ENCODE measurements around the gene JUN. TPM values are rescaled to one million over a fixed set of nuclear protein-coding genes. Genes with fewer than 3 reads are reported as not detected.

Gene JUN
- polyA plus RNA-seq, 1 donor (not counting 4 experiments of a cell fraction or from before 2014, with no cell fraction given): 70.1 TPM

DNA sequence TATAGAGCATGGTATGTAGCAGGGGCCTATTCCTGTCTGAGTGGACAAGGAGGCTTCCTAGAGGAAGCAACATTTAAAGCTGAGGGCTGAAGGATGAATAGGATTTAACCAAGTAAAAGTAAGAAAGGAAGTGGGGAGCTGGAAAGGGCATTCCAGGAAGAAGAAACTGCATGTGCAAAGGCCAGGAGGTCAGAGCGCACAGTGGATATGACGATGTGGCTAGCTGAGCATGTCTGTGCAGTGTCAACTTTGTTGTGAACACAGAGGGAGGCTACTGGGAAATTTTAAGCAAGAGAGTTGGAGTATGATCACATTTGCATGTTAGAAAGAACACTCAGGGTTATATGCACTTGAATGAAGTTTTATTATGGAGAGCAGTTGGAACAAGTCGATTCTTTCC lies 28.6 kb upstream of the JUN start:
- no peak for FAIRE-seq
- no peak for DNase-seq (ENCODE audit: low read depth, low spot score)
- peaks cover 2% of the 10 kb centered on the region for H3K9me3 ChIP-seq (ENCODE audit: control insufficient read depth, low read depth, low read length)
- peak overlapping the region; percentile 58 for H3K27ac ChIP-seq (ENCODE audit: control insufficient read depth, insufficient read depth, low read length)
- H2AFZ ChIP-seq (ENCODE audit: control insufficient read depth, low read length): no peak overlapping the region
- H3K4me1 ChIP-seq (ENCODE audit: control insufficient read depth, extremely low read depth, insufficient read depth, low read length): peaks cover 78% of the 10 kb centered on the region
- no peak for TF ChIP-seq EZH2 (IDR thresholded peaks at IDR 0.05; ENCODE audit: low read length)
- H3K36me3 ChIP-seq (ENCODE audit: control insufficient read depth in 2 of 2, extremely low read depth in 1 of 2, insufficient read depth in 2 of 2, low read length in 2 of 2): no peaks in the 10 kb centered on the region
- H3K9ac ChIP-seq (ENCODE audit: control insufficient read depth, extremely low read depth, insufficient read depth, low read length): no peak overlapping the region
- peak overlapping the region; percentile 48 for H3K4me2 ChIP-seq (ENCODE audit: control insufficient read depth, extremely low read depth, insufficient read depth, low read depth, low read length)
- dilution Hi-C loops (cut with MboI; ENCODE audit: extremely low pct_ligation_motif_present, low sequenced_read_pairs): no loop called here
- H3K27me3 ChIP-seq (ENCODE audit: control insufficient read depth, extremely low read depth, insufficient read depth, low read length): no peaks in the 10 kb centered on the region
- H4K20me1 ChIP-seq (ENCODE audit: control insufficient read depth, extremely low read depth, insufficient read depth, low read length): no peaks in the 10 kb centered on the region
- H3K79me2 ChIP-seq (ENCODE audit: control insufficient read depth, insufficient read depth, low read length): no peaks in the 10 kb centered on the region
- no peak overlapping the region for H3K4me3 ChIP-seq (ENCODE audit: control insufficient read depth in 2 of 3, extremely low read depth in 1 of 3, insufficient read depth in 2 of 3, low read depth in 1 of 3, low read length in 3 of 3)
- no peaks in the 10 kb centered on the region for H3K9me1 ChIP-seq (ENCODE audit: control insufficient read depth, extremely low read depth, insufficient read depth, low read length)

DNA sequence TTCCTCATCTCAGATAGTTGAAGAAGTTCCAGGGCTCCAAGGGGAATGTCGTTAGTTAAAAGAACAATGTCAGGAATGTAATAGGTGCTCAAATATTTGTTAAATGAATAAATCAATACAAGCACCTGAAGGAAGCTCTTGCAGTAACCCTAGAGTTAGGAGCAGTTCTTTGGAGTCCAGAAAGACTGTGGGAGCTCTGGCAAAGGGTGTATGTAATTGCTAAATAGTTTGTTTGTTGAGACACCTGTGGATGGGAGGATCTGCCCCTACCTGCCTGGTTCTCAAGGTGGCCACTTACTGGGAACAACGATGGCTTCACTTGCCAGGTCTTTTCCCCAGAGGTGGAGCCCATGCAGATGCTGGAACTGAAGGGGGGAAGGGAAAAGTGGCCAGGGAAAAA lies 27.5 kb upstream of the JUN start:
- TF ChIP-seq, protein P1, sequence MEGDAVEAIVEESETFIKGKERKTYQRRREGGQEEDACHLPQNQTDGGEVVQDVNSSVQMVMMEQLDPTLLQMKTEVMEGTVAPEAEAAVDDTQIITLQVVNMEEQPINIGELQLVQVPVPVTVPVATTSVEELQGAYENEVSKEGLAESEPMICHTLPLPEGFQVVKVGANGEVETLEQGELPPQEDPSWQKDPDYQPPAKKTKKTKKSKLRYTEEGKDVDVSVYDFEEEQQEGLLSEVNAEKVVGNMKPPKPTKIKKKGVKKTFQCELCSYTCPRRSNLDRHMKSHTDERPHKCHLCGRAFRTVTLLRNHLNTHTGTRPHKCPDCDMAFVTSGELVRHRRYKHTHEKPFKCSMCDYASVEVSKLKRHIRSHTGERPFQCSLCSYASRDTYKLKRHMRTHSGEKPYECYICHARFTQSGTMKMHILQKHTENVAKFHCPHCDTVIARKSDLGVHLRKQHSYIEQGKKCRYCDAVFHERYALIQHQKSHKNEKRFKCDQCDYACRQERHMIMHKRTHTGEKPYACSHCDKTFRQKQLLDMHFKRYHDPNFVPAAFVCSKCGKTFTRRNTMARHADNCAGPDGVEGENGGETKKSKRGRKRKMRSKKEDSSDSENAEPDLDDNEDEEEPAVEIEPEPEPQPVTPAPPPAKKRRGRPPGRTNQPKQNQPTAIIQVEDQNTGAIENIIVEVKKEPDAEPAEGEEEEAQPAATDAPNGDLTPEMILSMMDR (optimal IDR thresholded peaks at IDR 0.05 in 1 of 3, IDR thresholded peaks at IDR 0.05 in 1 of 3, conservative IDR thresholded peaks at IDR 0.05 in 1 of 3; ENCODE audit: extremely low read depth in 1 of 3, insufficient read depth in 2 of 3, low read length in 3 of 3): no peak
- no peak for TF ChIP-seq EZH2 (IDR thresholded peaks at IDR 0.05; ENCODE audit: low read length)
- peaks cover 2% of the 10 kb centered on the region for H3K9me3 ChIP-seq (ENCODE audit: control insufficient read depth, low read depth, low read length)
- no peaks in the 10 kb centered on the region for H3K9me1 ChIP-seq (ENCODE audit: control insufficient read depth, extremely low read depth, insufficient read depth, low read length)
- H3K79me2 ChIP-seq (ENCODE audit: control insufficient read depth, insufficient read depth, low read length): no peaks in the 10 kb centered on the region
- no peaks in the 10 kb centered on the region for H3K36me3 ChIP-seq (ENCODE audit: control insufficient read depth in 2 of 2, extremely low read depth in 1 of 2, insufficient read depth in 2 of 2, low read length in 2 of 2)
- peaks cover 66% of the 10 kb centered on the region for H3K4me1 ChIP-seq (ENCODE audit: control insufficient read depth, extremely low read depth, insufficient read depth, low read length)
- H3K4me2 ChIP-seq (ENCODE audit: control insufficient read depth, extremely low read depth, insufficient read depth, low read depth, low read length): peak overlapping the region; percentile 12
- H3K27ac ChIP-seq (ENCODE audit: control insufficient read depth, insufficient read depth, low read length): peak overlapping the region; percentile 19
- H2AFZ ChIP-seq (ENCODE audit: control insufficient read depth, low read length): no peak overlapping the region
- dilution Hi-C loops (cut with MboI; ENCODE audit: extremely low pct_ligation_motif_present, low sequenced_read_pairs): no loop called here
- H4K20me1 ChIP-seq (ENCODE audit: control insufficient read depth, extremely low read depth, insufficient read depth, low read length): no peaks in the 10 kb centered on the region
- no peaks in the 10 kb centered on the region for H3K27me3 ChIP-seq (ENCODE audit: control insufficient read depth, extremely low read depth, insufficient read depth, low read length)
- no peak overlapping the region for H3K4me3 ChIP-seq (ENCODE audit: control insufficient read depth in 2 of 3, extremely low read depth in 1 of 3, insufficient read depth in 2 of 3, low read depth in 1 of 3, low read length in 3 of 3)
- H3K9ac ChIP-seq (ENCODE audit: control insufficient read depth, extremely low read depth, insufficient read depth, low read length): no peak overlapping the region
- peak; percentile 62 for FAIRE-seq
- peak; percentile 68 for DNase-seq (ENCODE audit: low read depth, low spot score)
